Measurements from ENCODE around the gene AGAP1.

Gene AGAP1

GRCh38 chr2:235803028-235803427, 309.2 kb downstream of the AGAP1 start:
- peaks cover 5% of the 10 kb centered on the region; the same call in 1 of the 2 replicates for H3F3A ChIP-seq (ENCODE audit: control insufficient read depth, insufficient read depth)
- H3K79me2 ChIP-seq (ENCODE audit: control insufficient read depth, low read length), result no peaks in the 10 kb centered on the region
- H3K36me3 ChIP-seq (ENCODE audit: control insufficient read depth, low read length), result no peaks in the 10 kb centered on the region
- no peak for TF ChIP-seq CTCF (IDR thresholded peaks at IDR 0.05; ENCODE audit: low read depth, low read length, poor library complexity, severe bottlenecking)
- TF ChIP-seq EZH2phosphoT487 (IDR thresholded peaks at IDR 0.05; ENCODE audit: borderline replicate concordance, low read length), result no peak
- H3K4me1 ChIP-seq (ENCODE audit: control insufficient read depth, low read length), result no peaks in the 10 kb centered on the region
- H3K4me2 ChIP-seq (ENCODE audit: low read length), result no peak overlapping the region
- H3K9me2 ChIP-seq (replicated peaks; ENCODE audit: control insufficient read depth, low read length), result no peaks in the 10 kb centered on the region
- H3K27me3 ChIP-seq (ENCODE audit: control insufficient read depth, low read length), result no peaks in the 10 kb centered on the region
- H4K20me1 ChIP-seq (ENCODE audit: control insufficient read depth, insufficient read depth, low read depth, low read length), result no peaks in the 10 kb centered on the region
- no peak overlapping the region for H3K4me3 ChIP-seq (ENCODE audit: low read length)
- peaks cover 6% of the 10 kb centered on the region; the same call in 1 of the 2 replicates for H3K9me3 ChIP-seq (ENCODE audit: control insufficient read depth, insufficient read depth, low read length)
- no peak overlapping the region for H3K27ac ChIP-seq (ENCODE audit: low read depth, low read length)

- no peaks in the 10 kb centered on the region for H3K27me3 ChIP-seq (ENCODE audit: control insufficient read depth, low read length)
- H4K20me1 ChIP-seq (ENCODE audit: control insufficient read depth, insufficient read depth, low read depth, low read length), result no peaks in the 10 kb centered on the region
- H3K4me2 ChIP-seq (ENCODE audit: low read length), result no peak overlapping the region
- TF ChIP-seq CTCF (IDR thresholded peaks at IDR 0.05; ENCODE audit: low read depth, low read length, poor library complexity, severe bottlenecking) (no peak), EZH2phosphoT487 (IDR thresholded peaks at IDR 0.05; ENCODE audit: borderline replicate concordance, low read length) (no peak)
- peaks cover 5% of the 10 kb centered on the region; the same call in 1 of the 2 replicates for H3F3A ChIP-seq (ENCODE audit: control insufficient read depth, insufficient read depth)
- no peaks in the 10 kb centered on the region for H3K9me2 ChIP-seq (replicated peaks; ENCODE audit: control insufficient read depth, low read length)
- no peaks in the 10 kb centered on the region for H3K36me3 ChIP-seq (ENCODE audit: control insufficient read depth, low read length)
- no peaks in the 10 kb centered on the region for H3K4me1 ChIP-seq (ENCODE audit: control insufficient read depth, low read length)
- no peak overlapping the region for H3K27ac ChIP-seq (ENCODE audit: low read depth, low read length)
- H3K4me3 ChIP-seq (ENCODE audit: low read length), result no peak overlapping the region
- no peaks in the 10 kb centered on the region for H3K79me2 ChIP-seq (ENCODE audit: control insufficient read depth, low read length)
- H3K9me3 ChIP-seq (ENCODE audit: control insufficient read depth, insufficient read depth, low read length), result peaks cover 6% of the 10 kb centered on the region; the same call in 1 of the 2 replicates
These were observed 310.8 kb downstream of the AGAP1 start for GRCh38 chr2:235804676-235805075.

- H4K20me1 ChIP-seq (ENCODE audit: control insufficient read depth, insufficient read depth, low read depth, low read length), result no peaks in the 10 kb centered on the region
- no peaks in the 10 kb centered on the region for H3K9me2 ChIP-seq (replicated peaks; ENCODE audit: control insufficient read depth, low read length)
- no peaks in the 10 kb centered on the region for H3K4me1 ChIP-seq (ENCODE audit: control insufficient read depth, low read length)
- TF ChIP-seq EZH2phosphoT487 (IDR thresholded peaks at IDR 0.05; ENCODE audit: borderline replicate concordance, low read length) (no peak), CTCF (IDR thresholded peaks at IDR 0.05; ENCODE audit: low read depth, low read length, poor library complexity, severe bottlenecking) (no peak)
- peaks cover 5% of the 10 kb centered on the region; the same call in 1 of the 2 replicates for H3F3A ChIP-seq (ENCODE audit: control insufficient read depth, insufficient read depth)
- H3K4me2 ChIP-seq (ENCODE audit: low read length), result no peak overlapping the region
- H3K36me3 ChIP-seq (ENCODE audit: control insufficient read depth, low read length), result no peaks in the 10 kb centered on the region
- H3K79me2 ChIP-seq (ENCODE audit: control insufficient read depth, low read length), result no peaks in the 10 kb centered on the region
- no peaks in the 10 kb centered on the region for H3K27me3 ChIP-seq (ENCODE audit: control insufficient read depth, low read length)
- H3K27ac ChIP-seq (ENCODE audit: low read depth, low read length), result no peak overlapping the region
- no peak overlapping the region for H3K4me3 ChIP-seq (ENCODE audit: low read length)
- peaks cover 6% of the 10 kb centered on the region; the same call in 1 of the 2 replicates for H3K9me3 ChIP-seq (ENCODE audit: control insufficient read depth, insufficient read depth, low read length)
These were observed 313.3 kb downstream of the AGAP1 start for GRCh38 chr2:235806986-235807750.

Data from DOHH2 (cell line).